Hematopoietic multipotent progenitor cell treated with erythropoietin and hydrocortisone succinate and interleukin-3 and kit ligand, for 6 days (in vitro differentiated cells): ENCODE measurements around the gene PPP1R18.
"Not testable (repeated sequence)": the region's sequence is repeated elsewhere in the genome, so short reads cannot be mapped to it uniquely, and the experiment has no call there.

Source experiments
- DNase-seq: peaks from one replicate; pipeline ENCODE4 v3.0.0-alpha.2; 2015

The PPP1R18 gene

DNA sequence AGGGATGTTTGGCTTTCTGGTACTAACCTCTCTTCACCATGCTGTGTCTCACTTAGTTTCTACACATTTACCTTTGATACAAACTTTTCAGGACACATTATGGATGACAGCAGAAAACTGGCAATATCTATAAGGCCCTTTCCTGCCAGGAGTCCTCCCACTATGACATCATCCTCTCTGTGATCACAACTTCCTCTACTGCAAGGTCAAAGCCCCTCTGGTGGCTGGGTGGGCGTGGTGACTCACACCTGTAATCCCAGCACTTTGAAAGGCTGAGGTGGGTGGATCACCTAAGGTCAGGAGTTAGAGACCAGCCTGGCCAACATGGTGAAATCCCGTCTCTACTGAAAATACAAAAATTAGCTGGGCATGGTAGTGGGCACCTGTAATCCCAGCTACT, 20.1 kb downstream of the PPP1R18 start:
- not testable (repeated sequence) for DNase-seq

DNA sequence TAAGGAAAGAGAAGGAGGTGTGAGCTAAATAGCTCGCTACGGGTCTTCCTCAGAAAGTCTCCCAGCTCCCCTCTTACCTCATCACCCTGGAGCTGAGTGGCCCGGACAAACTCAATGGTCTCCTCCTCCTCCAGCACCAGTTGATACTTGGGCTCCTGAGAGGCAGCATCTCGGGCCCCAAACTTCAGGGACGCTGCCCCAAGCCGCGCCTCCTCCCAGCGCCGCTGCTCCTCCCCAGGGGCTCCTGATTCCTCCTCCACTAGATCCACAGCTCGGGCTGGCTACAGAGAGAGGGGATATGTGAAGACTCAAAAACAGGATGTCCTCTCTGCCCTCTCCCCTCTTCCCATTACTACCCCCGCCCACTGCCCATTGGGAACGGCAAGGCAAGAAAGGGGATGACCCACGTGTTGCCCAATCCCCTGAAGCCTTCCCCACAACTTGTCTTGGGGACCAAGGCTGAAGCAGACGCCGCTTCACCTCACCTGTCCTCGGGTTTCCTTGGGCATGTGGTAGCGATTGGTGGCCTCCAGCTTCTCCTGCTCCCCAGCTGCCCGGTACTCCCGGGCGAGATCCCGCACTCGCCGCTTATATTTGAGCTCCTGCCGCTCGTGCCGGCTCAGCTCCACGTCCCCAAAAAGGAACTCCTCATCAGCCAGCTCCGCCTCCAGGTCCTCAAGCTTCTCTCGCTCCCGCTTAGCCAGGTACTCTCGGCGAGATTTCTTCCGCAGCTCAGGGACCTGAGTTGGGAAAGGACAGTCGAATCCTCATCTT, 21.3 kb downstream of the PPP1R18 start:
- DNase-seq = no peak

DNA sequence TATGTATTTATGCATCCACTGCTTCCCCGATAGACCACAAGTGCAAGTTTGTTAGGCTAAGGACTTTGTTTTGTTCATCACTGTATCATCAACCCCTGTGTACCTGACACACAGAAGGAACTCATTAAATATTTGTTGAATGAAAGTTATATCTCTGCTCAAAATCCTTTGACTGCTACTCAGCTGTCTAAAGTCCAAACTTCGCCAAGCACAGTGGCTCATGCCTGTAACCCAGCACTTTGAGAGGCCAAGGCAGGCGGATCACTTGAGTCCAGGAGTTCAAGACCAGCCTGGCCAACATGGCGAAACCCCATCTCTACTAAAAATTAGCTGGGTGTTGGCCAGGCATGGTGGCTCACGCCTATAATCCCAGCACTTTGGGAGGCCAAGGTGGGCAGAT, 28.5 kb downstream of the PPP1R18 start:
- not testable (repeated sequence) for DNase-seq

DNA sequence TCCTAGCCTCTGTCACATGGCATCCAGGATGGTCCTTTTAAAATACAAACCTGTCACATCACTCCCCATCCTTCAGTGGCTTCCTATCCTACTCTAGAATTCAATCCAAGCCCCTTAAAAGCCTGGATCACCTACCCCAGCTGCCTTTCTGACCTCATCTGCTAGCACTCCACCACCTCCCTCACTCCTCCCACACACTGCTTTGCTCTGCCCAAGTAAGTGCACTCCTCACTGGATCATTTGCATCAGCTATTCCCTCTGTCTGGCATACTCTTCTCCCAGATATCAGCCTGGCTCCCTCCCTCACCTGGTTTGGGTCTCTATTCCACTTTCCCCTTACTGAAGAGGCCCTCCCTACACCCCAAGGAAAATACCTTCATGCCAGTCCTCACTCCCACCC, 29.0 kb downstream of the PPP1R18 start:
- no peak for DNase-seq

DNA sequence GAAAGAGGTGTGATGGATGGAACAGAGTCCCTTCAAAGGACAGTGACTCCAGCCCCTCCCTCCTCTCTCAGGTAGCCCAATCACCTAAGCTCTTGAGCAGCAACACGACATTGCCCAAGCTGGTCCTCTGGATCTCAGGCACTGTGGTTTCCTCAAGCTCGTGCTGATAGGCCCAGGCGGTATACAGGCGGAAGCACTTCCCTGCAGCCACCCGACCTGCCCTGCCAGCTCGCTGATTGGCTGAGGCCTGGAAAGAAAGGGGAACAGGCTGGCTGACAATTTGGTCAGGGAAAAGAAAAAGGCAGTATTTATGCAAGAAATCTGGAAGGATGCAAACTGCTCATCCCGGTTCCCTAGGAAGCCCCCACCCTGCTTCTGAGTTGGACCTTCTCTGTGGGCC, 29.9 kb downstream of the PPP1R18 start:
- no peak for DNase-seq

DNA sequence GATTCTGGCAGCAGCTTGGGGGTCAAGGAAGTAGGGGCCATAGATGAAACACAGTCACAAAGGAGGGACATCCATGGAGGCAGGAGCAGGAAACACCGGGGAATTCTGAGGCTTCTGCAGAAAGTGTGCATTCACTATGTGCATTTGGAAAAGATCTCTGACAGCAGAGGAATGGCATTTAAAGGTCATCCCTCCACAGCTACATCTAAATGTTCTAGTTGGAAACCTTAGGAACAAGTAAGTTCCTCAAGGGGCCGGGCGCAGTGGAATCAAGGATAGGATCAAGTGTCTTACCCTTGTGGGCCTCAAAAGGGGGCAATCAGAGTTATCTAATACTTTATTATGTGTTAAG, 30.7 kb downstream of the PPP1R18 start:
- DNase-seq = no peak

DNA sequence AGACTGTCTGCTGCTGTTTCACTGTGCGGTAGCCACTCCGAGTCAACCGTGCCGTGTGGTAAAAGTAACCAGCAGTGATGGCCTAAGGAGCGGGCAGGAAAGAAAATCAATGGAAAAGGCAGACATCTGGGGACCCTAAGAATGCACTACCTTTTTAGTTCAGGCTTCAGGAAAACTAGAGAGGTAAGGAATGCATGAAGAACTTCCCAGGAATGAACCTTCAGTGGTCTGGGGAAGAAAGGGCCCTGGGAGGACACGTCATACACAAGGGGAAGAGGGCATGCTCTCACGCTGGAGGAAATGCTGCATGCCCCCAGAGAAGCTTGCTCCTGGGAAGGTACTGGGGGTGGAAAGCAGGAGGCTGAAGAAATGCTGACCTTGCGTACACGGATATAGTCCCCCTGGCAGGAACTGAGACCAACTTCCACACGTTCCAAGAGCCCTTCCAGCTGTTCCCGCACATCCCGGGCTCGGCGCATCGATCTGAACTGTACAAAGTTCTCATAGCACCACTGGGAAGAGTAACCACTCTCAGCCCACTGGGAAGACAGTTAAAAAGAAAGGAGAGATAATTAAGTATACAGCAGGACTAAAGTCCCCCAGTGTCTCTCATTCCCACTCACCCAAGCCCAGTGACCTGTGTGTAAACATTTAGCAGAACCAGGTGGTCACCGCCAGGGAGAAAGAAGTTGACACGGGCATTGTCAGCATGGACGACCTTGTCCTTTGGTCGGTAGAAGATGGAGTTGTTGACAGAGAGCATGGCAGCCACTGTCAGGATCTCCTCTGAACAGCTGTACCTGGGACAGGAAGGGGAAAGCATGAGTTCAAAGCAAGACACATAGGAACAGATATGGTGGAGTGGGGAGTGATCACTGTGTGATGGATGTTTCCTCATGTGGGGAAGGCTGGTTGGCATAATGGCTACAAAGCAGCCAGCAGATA, 31.4 kb downstream of the PPP1R18 start:
- DNase-seq = no peak

DNA sequence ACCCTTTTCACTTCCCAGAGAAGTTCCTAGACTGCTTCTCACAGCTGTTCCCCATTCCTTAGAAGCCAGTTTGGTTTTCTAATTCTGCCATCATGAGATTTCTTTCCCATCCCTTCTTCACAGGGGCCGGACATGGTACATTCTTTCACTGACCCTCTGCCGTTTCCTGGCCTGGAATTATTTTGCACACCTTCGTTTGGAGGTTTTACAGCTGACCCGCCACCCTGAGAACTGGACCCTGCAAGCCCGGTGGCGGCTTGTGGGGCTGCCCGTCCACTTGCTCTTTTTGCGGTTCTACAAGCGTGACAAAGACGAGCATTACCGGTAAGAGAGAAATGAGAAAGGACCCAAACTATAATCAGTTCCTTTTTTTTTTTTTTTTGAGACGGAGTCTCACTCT, 35.3 kb downstream of the PPP1R18 start:
- no peak for DNase-seq

DNA sequence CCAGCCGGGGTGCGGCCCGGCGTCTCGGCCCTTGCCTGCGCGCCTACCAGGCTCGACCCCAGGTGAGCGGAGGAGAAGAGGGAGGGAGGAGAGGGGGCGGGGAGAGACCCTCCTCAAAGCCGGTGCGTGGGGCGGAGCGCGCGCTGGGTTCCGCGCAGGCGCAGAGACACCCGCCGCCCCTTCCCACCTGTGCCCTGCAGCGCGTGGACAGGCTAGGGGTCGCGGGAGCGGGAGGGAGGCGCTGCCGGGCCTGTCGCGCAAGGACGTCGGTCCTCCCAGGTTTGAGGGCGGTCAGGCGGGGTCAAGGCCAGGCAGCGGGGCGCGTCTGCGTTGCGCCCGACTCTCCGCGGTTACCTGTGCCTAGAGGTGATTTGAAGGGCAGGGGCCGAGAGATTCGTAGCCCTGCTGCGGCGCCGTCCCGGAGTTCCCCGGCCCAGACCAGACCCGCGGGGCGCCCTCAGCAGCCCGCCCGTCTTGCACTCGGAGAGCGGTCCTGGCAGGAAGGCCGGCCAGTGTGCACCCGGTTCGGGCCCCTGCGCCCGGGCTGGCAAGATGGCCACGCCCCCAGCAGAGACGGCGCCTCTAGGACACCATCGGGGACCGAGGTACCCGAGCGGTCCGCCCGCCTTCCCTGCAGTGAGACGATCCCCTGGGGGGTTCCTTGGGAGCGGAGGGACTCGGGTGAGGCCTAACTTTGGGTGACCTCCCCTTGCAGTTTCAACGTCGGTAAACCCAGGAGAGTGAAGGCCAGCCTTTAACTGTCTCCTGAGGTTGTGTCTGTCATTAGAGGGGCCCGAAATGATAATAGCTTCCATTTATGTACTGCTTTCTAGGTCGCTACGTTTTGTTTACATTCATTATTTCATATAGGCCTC, 39.0 kb downstream of the PPP1R18 start:
- DNase-seq = peak; percentile 93

DNA sequence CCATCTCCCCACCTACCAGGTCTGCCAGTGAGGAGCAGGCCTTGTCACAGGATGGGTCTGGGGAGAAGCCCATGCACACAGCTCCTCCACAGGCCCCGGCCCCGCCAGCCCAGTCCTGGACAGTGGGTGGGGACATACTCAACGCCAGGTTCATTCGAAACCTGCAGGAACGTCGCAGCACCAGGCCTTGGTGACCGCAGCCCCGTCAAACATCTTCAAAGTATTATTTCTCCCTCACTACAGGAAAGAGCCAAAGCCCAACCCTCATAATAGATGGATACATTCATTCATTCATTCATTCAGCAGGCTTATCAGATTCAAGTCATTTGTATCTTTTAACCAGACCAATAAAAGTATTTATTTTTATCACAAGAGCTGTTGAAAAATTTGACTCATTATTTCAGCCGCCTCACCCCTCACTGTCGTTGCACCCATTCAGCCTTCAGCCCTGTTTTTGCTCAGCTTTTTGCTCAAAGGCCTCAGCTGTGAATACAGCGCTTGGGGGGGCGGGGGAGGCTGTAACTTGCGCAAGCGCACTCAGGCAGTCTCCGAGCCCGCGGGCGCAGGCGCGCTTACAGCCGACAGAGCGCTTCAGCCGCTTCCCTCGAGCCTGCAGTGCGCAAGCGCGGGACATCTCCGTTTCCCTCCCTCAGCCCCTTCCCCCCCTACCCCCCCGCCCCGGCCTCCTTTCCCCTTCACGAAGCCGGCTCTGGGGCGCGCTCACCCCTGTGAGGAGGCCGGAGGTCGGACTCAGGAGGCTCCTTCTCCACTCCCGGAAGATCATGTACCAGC, 39.8 kb downstream of the PPP1R18 start, which contains the start of gene C6orf136:
Gene C6orf136 (plus strand): TSS at position 684 of the 792 bp plus-strand sequence. CDS start 99 bp downstream, at position 783.
- DNase-seq = peak; percentile 96

DNA sequence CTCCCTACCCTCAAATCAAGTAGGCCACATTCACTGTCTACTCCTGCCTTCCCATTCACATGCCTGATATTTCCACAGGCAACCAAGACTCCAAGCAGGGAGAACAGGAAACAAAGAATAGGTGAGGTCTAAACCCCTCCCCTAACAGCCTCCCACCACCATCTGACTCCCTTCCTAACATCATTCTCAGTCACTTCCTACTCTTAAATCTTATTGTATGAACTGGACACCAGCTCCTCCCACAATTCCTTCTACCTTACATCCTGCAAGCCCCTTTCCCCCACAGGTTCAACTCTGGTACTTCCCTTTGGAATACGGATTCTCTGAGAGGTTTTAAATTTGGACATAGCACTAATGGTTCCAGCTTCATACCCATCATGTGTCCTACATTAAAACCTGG, 40.5 kb downstream of the PPP1R18 start:
- no peak for DNase-seq

DNA sequence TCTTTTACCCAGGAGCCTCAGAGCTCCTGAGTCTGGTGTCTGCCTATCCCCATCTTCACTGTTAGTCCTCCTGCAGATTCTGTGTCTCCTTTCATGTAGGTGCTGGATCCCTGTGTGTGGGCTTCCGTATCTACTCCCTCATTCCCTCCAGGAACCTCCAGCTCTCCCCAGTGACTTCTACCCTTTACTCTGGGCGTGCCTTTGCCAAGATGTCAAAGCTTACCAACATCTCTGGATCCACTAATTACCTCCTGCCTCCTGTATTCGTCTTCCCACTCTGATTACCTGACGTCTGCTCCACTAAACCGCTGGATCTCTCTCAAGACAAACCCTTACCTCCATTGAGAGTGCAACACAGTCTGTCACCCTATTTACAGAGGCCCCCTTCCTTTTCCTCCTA, 41.7 kb downstream of the PPP1R18 start:
- DNase-seq = no peak

DNA sequence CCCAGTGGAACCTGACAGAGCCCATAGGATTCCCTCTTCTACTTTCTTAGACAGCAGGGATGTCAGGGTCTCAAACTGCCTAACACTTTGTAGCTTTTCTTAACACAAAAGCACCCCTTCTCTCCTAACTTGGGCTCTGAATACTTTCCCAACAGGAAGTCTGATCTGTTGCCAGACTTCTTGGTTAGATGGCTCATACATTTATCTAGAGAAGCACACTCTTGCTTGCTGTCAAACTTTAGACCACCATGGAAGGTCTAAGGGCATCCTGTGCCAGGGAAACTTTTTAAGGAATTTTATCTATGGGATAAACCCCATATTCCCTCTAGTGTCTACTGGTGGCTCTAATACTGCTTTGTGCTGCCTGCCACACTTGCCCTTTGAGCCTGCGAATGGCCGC, 42.8 kb downstream of the PPP1R18 start:
- no peak for DNase-seq

DNA sequence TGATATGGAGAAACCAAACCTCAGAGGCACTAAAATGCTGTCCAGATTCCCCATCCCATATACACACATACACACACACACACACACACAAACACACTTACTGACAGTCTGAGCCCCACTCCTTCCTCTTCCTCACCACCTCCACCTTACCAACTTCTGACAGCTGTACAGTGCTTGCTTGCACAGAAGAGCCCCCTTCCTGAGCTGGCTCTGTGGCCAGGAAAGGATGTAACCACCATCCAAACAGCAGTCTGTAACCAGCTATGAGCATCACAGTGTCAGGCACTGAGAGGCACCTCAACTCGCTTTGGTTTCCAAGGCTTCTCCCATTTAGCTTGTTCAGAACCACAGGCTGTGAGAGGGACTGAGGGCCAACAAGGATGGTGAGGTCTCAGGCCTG, 45.4 kb downstream of the PPP1R18 start:
- DNase-seq = no peak

DNA sequence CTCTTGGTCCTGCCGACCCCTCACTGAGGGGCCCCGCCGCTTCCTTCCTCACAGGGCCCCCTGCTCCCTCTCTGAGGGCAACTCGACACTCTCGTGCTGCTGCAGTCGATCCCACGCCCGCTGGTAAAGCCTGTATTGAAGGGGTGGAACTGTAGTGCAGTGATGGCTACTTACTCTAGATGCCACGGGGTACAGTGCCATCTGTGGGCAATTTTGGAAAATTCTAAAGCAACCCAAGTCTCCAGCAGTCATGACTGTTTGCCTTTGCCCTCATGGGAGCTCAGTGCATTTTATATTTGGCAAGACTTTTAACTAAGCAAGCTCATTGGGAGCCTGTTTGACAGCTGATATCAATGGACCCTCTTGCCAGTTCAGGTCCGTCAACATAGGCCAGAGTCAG, 46.0 kb downstream of the PPP1R18 start:
- DNase-seq = peak; percentile 61

DNA sequence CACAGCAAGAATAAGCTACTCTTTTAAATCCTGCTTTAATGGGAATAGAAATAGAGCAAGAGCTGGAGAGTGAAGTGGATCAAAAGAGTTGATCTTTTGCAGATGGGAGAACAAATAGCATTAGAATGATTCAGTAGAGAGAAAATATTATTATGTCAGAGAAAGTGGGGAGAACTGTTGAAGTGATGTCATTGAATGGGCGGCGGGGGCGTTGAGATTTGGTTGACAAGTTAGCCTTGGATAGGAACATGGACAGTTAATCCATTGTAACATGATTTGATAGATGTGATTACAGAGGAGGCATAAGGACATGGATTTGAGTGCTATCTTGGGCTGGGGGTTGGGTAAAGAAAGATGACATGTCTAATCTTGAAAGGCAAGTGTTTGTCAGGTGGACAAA, 50.6 kb downstream of the PPP1R18 start:
- no peak for DNase-seq

DNA sequence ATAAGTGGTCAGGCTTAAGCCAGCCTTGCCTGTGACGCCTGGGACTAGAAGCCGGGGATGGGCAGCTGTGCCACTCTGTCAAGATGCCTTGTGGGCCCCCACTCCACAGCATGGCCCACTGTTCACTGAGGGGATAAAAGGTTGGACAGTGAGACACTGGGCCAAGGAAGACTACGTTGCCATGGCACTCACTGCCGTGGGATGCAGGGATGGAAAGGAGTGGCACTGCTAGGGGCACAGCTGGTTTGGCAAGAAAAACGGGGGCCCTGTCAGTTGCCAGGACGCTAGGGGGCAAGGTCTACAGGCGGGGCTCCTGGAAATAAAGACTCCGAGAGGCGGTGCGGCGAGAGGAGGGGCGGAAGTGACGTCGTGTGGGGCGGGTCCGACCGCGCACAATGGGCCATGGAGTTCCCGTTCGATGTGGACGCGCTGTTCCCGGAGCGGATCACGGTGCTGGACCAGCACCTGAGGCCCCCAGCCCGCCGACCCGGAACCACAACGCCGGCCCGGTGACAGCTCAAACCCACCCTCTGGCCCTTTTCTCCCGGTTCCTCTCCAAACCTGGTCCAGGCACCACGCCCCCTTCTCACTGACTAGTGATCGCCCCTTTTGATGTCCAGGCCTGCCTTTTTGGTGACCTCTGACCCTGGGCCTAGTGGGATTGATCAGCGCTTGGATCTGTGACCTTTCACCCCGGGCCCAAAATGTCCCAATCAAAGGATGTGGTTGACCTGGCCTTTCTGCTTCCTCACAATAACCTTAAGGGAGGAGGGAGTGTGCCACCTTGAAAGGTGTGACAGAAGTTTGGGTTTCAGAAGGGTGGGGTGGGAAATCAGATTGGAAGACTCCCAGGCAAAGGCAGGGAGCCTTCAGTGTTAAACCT, 59.7 kb downstream of the PPP1R18 start, which contains the start of gene ATAT1:
Gene ATAT1 (plus strand): TSS at position 391 of the 883 bp plus-strand sequence.
- DNase-seq = peak; percentile 93
